Neural cell (in vitro differentiated cells): ENCODE data around the gene PAK4. TPM values are rescaled to one million over a fixed set of nuclear protein-coding genes. Genes with fewer than 3 reads are reported as not detected.

ENCODE experiments used
- H2AFZ ChIP-seq: fragments of 200-600, 300-800 bp; sonication (generic), shearing (Covaris generic); 2 replicates; pipeline ENCODE4 v1.6.0; 2014; ENCODE audit warnings: low read depth, mild to moderate bottlenecking, antibody characterized with exemption, low read length, moderate library complexity
- H3F3A ChIP-seq: fragments of 200-600 bp; shearing (Covaris generic); 2 replicates; pipeline ENCODE4 v1.6.1; 2016; ENCODE audit warnings: mild to moderate bottlenecking, moderate library complexity, mixed read lengths, antibody characterized with exemption, low read length; ENCODE audit not compliant: insufficient read depth, poor library complexity, severe bottlenecking
- H3K27ac ChIP-seq: fragments of 200-600, 300-800 bp; sonication (generic), shearing (Covaris generic); 2 replicates; pipeline ENCODE4 v1.5.1; 2014; ENCODE audit warnings: mild to moderate bottlenecking, low read length, moderate library complexity
- H3K27me3 ChIP-seq: fragments of 300-800, 200-600 bp; sonication (generic), shearing (Covaris generic); 2 replicates; pipeline ENCODE4 v1.6.0; 2014; ENCODE audit warnings: mild to moderate bottlenecking, low read depth, low read length, moderate library complexity; ENCODE audit not compliant: insufficient read depth
- H3K36me3 ChIP-seq: fragments of 300-800, 200-600 bp; sonication (generic), shearing (Covaris generic); 2 replicates; pipeline ENCODE4 v1.5.1; 2014; ENCODE audit warnings: mild to moderate bottlenecking, antibody characterized with exemption, low read length, moderate library complexity; ENCODE audit not compliant: insufficient read depth
- H3K4me2 ChIP-seq: fragments of 300-800, 200-600 bp; sonication (generic), shearing (Covaris generic); 2 replicates; pipeline ENCODE4 v1.6.0; 2014; ENCODE audit warnings: mild to moderate bottlenecking, low read length
- H3K4me3 ChIP-seq: fragments of 300-800, 200-600 bp; sonication (generic), shearing (Covaris generic); 2 replicates; pipeline ENCODE4 v1.5.1; 2014; ENCODE audit warnings: mild to moderate bottlenecking, low read length, moderate library complexity
- H3K79me2 ChIP-seq: fragments of 200-600 bp; shearing (Covaris generic); replicated peaks from 2 replicates; pipeline ENCODE4 v1.6.0; 2014; ENCODE audit warnings: mild to moderate bottlenecking, low read length, moderate library complexity; ENCODE audit not compliant: insufficient read depth
- H3K9ac ChIP-seq: fragments of 300-800, 200-600 bp; sonication (generic), shearing (Covaris generic); 2 replicates; pipeline ENCODE4 v1.6.1; 2016; ENCODE audit warnings: mild to moderate bottlenecking, low read length, mixed read lengths
- H3K9me2 ChIP-seq: fragments of 200-600 bp; shearing (Covaris generic); 2 replicates; pipeline ENCODE4 v1.6.1; 2016; ENCODE audit warnings: mild to moderate bottlenecking, low read length, mixed read lengths; ENCODE audit not compliant: insufficient read depth
- H3K9me3 ChIP-seq: fragments of 200-600, 300-800 bp; sonication (generic), shearing (Covaris generic); 2 replicates; pipeline ENCODE4 v1.6.1; 2016; ENCODE audit warnings: mild to moderate bottlenecking, mixed run types, low read length, moderate library complexity, mixed read lengths
- H4K20me1 ChIP-seq: fragments of 200-600 bp; shearing (Covaris generic); 2 replicates; pipeline ENCODE4 v1.6.1; 2016; ENCODE audit warnings: mild to moderate bottlenecking, mixed run types; ENCODE audit not compliant: insufficient read depth
- EP300 ChIP-seq: fragments of 450-650 bp; conservative IDR thresholded peaks from 2 replicates; pipeline ENCODE4 v1.6.1; 2014; ENCODE audit warnings: antibody characterized with exemption, mild to moderate bottlenecking, moderate library complexity; ENCODE audit not compliant: poor library complexity, severe bottlenecking
- EZH2 ChIP-seq: fragments of 200-600, 300-800 bp; shearing (Covaris generic), sonication (generic); IDR thresholded peaks from 2 replicates; pipeline ENCODE4 v1.6.1; 2014; ENCODE audit warnings: antibody characterized with exemption, low read length, borderline replicate concordance, mild to moderate bottlenecking; ENCODE audit not compliant: insufficient read depth, poor library complexity, severe bottlenecking
- MXI1 ChIP-seq: fragments of 450-650 bp; conservative IDR thresholded peaks from 2 replicates; pipeline ENCODE4 v1.6.1; 2014; ENCODE audit warnings: antibody characterized with exemption, mild to moderate bottlenecking; ENCODE audit not compliant: poor library complexity, severe bottlenecking
- POLR2AphosphoS5 ChIP-seq: IDR thresholded peaks from 2 replicates; pipeline ENCODE4 v1.6.1; 2012
- RAD21 ChIP-seq: fragments of 450-650 bp; conservative IDR thresholded peaks from 2 replicates; pipeline ENCODE4 v1.6.1; 2014; ENCODE audit warnings: antibody characterized with exemption, mild to moderate bottlenecking, moderate library complexity
- SMC3 ChIP-seq: fragments of 450-650 bp; conservative IDR thresholded peaks from 2 replicates; pipeline ENCODE4 v1.6.1; 2014; ENCODE audit warnings: antibody characterized with exemption, mild to moderate bottlenecking, moderate library complexity; ENCODE audit not compliant: poor library complexity
- TAF1 ChIP-seq: IDR thresholded peaks from 2 replicates; pipeline ENCODE4 v1.6.1; 2012; ENCODE audit warnings: low read depth
- polyA plus RNA-seq: library from polyadenylated mRNA; depleted of rRNA; stranded (reverse); fragments of >200 nt; gene quantifications from 2 replicates; pipeline ENCODE4 v1.2.3, GENCODE V29; 2014
- TF ChIP-seq, protein P1 (sequence below): IDR thresholded peaks from 2 replicates; pipeline ENCODE4 v1.6.1; 2012; ENCODE audit warnings: borderline replicate concordance
- TF ChIP-seq, protein P2 (sequence below): fragments of 450-650 bp; IDR thresholded peaks from 2 replicates; pipeline ENCODE4 v1.5.1; 2014; ENCODE audit warnings: antibody characterized with exemption, mild to moderate bottlenecking, moderate library complexity; ENCODE audit not compliant: poor library complexity, severe bottlenecking

Gene PAK4
- polyA plus RNA-seq, 1 donor from 2014 or later, result 5.4 TPM

DNA sequence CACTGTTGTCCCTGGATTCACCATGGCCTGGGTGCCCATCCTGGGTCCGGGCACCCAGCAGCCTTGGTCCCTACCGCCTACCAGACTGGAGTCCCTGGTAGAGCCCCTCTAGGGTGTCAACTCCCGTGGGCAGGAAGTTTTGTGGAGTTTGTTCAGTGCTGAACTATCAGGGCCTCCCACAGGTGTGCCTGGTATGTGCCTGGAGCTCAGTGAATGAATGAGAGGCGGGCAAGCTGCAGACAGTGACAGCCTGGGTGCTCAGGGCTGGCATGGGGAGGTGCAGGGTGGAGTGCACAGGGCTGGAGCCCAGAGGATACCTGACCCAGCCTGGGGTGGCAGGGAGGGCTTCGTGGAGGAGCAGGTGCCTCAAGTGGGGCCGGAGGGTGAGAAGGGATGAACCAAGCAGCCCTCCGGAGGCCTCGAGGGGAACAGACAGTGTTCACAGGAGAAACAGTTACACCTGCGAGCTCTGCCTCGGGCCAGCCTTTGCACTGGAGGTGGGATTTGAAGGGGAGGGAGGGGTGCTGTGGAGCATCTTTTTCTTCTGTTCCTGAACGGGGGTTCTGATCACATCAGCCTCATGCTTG, 29.6 kb downstream of the PAK4 start:
- H3K9me3 ChIP-seq, result no peaks in the 10 kb centered on the region
- no peaks in the 10 kb centered on the region for H3K36me3 ChIP-seq
- no peaks in the 10 kb centered on the region for H3K9me2 ChIP-seq
- H3K27ac ChIP-seq, result no peak overlapping the region
- H3K79me2 ChIP-seq, result no peaks in the 10 kb centered on the region
- no peaks in the 10 kb centered on the region for H4K20me1 ChIP-seq
- H3K4me2 ChIP-seq, result no peak overlapping the region
- no peak overlapping the region for H3K4me3 ChIP-seq
- H3F3A ChIP-seq, result no peaks in the 10 kb centered on the region
- no peaks in the 10 kb centered on the region for H3K27me3 ChIP-seq
- no peak overlapping the region for H2AFZ ChIP-seq
- TF ChIP-seq, protein P1, sequence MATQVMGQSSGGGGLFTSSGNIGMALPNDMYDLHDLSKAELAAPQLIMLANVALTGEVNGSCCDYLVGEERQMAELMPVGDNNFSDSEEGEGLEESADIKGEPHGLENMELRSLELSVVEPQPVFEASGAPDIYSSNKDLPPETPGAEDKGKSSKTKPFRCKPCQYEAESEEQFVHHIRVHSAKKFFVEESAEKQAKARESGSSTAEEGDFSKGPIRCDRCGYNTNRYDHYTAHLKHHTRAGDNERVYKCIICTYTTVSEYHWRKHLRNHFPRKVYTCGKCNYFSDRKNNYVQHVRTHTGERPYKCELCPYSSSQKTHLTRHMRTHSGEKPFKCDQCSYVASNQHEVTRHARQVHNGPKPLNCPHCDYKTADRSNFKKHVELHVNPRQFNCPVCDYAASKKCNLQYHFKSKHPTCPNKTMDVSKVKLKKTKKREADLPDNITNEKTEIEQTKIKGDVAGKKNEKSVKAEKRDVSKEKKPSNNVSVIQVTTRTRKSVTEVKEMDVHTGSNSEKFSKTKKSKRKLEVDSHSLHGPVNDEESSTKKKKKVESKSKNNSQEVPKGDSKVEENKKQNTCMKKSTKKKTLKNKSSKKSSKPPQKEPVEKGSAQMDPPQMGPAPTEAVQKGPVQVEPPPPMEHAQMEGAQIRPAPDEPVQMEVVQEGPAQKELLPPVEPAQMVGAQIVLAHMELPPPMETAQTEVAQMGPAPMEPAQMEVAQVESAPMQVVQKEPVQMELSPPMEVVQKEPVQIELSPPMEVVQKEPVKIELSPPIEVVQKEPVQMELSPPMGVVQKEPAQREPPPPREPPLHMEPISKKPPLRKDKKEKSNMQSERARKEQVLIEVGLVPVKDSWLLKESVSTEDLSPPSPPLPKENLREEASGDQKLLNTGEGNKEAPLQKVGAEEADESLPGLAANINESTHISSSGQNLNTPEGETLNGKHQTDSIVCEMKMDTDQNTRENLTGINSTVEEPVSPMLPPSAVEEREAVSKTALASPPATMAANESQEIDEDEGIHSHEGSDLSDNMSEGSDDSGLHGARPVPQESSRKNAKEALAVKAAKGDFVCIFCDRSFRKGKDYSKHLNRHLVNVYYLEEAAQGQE, result no peak
- TF ChIP-seq RAD21 (no peak), TAF1 (no peak)
- TF ChIP-seq, protein P2, sequence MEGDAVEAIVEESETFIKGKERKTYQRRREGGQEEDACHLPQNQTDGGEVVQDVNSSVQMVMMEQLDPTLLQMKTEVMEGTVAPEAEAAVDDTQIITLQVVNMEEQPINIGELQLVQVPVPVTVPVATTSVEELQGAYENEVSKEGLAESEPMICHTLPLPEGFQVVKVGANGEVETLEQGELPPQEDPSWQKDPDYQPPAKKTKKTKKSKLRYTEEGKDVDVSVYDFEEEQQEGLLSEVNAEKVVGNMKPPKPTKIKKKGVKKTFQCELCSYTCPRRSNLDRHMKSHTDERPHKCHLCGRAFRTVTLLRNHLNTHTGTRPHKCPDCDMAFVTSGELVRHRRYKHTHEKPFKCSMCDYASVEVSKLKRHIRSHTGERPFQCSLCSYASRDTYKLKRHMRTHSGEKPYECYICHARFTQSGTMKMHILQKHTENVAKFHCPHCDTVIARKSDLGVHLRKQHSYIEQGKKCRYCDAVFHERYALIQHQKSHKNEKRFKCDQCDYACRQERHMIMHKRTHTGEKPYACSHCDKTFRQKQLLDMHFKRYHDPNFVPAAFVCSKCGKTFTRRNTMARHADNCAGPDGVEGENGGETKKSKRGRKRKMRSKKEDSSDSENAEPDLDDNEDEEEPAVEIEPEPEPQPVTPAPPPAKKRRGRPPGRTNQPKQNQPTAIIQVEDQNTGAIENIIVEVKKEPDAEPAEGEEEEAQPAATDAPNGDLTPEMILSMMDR, result no peak
- no peak overlapping the region for H3K9ac ChIP-seq

DNA sequence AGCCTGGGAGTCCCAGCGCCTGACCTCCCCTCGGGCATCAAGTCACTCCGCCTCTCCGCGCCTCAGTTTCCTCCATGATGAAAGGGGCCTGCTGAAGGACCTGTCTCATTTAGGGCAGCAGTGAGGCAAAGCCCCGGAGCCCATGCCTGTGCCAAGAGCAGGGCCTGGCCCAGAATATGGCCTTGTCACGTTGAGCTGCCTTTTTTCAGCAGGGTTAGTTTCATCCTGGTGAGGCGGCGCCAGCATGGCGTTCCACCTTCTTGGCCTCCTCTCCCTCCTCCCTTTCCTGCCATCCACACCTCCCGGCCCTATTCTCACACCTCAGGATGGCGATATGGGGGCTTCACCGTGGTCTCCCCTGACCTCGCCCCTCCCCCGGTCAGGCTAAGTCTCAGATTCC, 30.2 kb downstream of the PAK4 start:
- no peak overlapping the region for H3K4me3 ChIP-seq
- no peaks in the 10 kb centered on the region for H3K27me3 ChIP-seq
- no peak overlapping the region for H3K4me2 ChIP-seq
- H3K9ac ChIP-seq, result no peak overlapping the region
- TF ChIP-seq RAD21 (no peak), POLR2AphosphoS5 (no peak), EP300 (no peak), SMC3 (no peak), MXI1 (no peak), EZH2 (no peak), TAF1 (no peak)
- TF ChIP-seq, protein P1, result no peak
- TF ChIP-seq, protein P2, result no peak
- no peaks in the 10 kb centered on the region for H3K79me2 ChIP-seq
- H3F3A ChIP-seq, result no peaks in the 10 kb centered on the region
- no peaks in the 10 kb centered on the region for H3K9me3 ChIP-seq
- no peaks in the 10 kb centered on the region for H3K9me2 ChIP-seq
- no peaks in the 10 kb centered on the region for H4K20me1 ChIP-seq
- H2AFZ ChIP-seq, result no peak overlapping the region
- no peak overlapping the region for H3K27ac ChIP-seq
- no peaks in the 10 kb centered on the region for H3K36me3 ChIP-seq
